GM12891 (cell line): Measurements from ENCODE around the gene CSE1L.

Source experiments
- PAX5 ChIP-seq: IDR thresholded peaks from 2 replicates; pipeline ENCODE4 v1.6.1; 2011; ENCODE audit warnings: low read length, moderate library complexity, mild to moderate bottlenecking; ENCODE audit not compliant: insufficient read depth, severe bottlenecking
- POLR2A ChIP-seq: IDR thresholded peaks from 2 replicates; pipeline ENCODE4 v1.6.1; 2011; ENCODE audit warnings: low read depth, low read length, control low read depth
- POLR2AphosphoS5 ChIP-seq: IDR thresholded peaks from 2 replicates; pipeline ENCODE4 v1.6.1; 2011; ENCODE audit warnings: low read depth, low read length, control low read depth
- SPI1 ChIP-seq: IDR thresholded peaks from 2 replicates; pipeline ENCODE4 v1.6.1; 2011; ENCODE audit warnings: low read depth, low read length, control low read depth
- TAF1 ChIP-seq: IDR thresholded peaks from 2 replicates; pipeline ENCODE4 v1.6.1; 2011; ENCODE audit warnings: low read depth, low read length, control low read depth

DNA sequence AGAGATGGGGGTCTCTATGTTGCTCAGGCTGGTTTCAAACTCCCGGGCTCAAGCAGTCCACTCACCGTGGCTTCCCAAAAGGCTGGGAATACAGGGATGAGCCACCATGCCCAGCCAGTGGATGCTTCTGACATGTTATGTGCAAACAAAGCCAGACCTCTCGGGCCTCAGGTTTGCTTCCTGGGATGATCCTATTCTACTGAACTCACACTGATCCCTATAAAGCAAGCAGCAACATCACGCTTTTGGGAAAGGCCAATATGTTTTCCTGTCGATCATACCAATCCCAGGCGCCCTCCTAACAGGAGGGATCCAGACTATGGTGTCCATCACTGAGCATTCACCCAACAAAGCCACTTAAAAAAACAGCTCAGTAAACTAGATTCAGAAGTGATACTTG lies 60.2 kb downstream of the CSE1L start:
- no peak for TF ChIP-seq POLR2AphosphoS5
- TF ChIP-seq POLR2A = no peak
- no peak for TF ChIP-seq TAF1
- no peak for TF ChIP-seq SPI1
- no peak for TF ChIP-seq PAX5
